ENCODE data around the gene SMOC1.

Gene SMOC1

DNA sequence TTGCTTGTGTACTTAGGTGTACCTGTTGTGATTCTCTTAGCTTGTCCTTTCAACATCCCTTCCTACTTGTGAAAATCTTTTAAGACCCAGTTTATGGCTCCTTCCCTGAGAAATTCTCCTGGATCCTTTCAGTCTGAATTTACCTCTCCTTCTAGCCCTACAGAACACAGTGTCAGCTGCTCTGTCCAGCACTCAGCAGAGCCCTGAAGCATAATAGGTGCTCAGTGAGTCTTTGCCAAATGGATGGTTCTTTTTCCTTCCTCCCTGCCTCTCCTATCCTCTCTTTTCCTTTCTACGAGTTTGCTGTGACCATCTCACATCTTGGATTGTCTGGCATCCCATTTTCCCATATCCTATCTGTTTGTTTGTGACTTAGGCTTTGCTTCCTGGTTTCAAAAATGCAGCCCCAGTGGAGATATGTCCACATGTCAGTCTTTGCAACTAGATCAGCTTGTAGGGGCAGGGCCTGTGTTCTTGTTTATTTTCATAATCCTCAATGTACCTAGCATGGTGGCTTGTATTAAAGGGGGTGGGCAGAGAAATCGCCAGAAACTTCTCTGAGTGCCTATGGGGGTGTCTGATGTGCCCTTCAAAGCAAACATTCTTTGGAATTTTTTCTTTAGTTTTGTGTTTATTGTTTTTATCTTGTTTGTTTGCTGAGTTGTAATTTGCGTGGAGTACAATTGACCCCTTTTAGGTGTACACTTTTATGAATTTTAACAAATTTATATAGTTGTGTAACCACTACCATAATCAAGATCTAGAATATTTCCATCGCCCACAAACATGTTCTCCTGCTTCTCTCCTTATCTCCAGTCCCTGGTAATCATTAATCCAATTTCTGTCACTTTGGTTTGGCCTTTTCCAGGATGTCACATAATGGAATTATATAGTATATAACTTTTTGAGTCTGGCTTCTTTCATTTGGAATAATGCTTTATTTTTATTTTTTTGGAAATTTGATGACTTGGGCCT, 62.8 kb downstream of the SMOC1 start:
- DNase-seq (ENCODE audit: low read depth in 2 of 2) = no peak

DNA sequence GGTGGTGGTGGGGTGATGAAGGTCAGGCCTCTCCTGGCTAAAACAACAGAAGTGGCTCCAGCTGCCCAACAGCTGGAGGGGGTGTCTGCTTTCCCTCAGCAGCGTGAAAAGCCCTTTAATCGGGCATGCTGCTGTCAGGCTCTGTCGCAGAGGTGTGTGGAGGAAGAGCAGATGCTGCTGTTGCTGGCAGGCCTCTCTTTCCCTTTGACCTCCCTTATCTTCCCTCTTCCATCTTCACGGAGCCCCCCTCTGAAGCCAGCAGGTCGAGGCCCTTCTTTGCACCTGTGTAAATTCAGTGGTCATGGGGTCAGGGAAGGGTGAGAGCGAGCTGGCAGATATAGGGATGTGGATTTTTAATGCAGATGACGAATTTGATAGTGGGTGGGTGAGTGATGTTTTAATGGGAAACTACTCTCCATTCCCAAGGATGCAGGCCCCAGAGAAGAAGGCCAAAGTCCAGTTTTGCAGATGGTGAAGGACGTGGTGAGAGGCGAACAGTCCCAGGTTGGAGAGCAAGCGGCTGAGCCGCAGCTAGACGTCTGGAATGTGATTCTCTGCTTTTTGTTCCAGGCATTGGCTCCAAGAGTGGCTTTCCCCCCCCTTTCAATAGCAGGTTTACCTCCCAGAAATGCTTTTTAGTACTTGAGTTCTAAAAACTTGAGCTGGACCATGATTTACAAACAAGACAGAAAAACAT, 64.0 kb downstream of the SMOC1 start:
- no peak for DNase-seq (ENCODE audit: low read depth in 2 of 2)

DNA sequence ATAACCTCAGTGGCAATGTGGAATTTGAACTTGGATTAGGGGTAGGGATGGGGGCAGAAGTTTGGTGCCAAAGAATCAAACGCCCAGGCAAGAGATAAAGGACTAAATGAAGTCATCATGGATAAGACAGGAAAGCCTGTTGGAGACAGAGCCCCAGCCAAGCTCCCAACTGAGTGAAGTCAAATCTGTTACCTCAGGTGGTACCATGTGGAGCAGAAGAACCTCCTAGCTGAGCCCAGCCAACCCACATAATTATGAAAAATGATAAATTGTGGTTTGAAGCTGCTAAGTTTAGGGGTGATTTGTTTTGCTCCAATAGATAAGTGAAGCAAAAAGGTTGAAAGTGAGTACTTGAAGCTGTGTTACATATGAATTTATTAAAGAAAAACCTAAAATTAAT, 66.1 kb downstream of the SMOC1 start:
- no peak for DNase-seq (ENCODE audit: low read depth in 2 of 2)

DNA sequence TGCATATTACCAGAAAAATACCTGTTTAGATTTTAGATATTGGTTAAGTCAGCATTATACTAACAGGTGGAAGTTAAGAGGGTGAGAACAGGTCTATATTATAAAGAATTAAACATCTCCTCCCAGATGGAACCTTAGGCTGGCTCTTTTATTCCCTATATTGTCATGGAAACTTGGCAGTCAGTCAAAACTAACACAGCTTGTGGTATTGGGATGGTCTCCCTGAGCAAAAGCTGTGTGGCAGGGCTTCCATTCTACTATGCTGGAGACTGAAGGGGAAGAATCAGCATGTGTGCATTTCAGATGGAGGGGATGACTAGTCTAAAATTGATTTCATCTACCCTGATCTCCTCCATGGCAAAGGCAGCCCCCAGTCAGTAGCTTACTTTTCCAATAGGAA, 66.7 kb downstream of the SMOC1 start:
- DNase-seq (ENCODE audit: low read depth in 2 of 2) = no peak

DNA sequence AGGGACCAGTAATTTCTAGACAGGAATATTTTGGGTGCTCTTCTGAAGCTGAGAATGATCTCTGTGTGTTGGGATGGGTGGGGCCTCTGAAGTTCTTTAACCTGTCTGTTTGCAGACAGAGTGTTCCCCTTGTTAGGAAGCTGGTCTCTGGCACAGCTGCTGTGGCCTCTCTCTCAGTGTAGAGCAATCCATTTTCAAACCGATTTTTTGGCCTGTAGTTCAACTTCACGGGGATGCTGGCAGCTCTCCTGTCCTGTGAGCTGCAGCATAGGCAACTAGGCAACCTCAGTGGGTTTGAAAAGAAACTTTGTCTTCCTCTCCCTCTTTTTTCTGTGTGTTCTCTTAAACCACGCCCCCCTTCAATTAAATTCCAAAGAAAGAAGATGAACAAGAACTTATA, 69.1 kb downstream of the SMOC1 start:
- no peak for DNase-seq (ENCODE audit: low read depth in 2 of 2)

DNA sequence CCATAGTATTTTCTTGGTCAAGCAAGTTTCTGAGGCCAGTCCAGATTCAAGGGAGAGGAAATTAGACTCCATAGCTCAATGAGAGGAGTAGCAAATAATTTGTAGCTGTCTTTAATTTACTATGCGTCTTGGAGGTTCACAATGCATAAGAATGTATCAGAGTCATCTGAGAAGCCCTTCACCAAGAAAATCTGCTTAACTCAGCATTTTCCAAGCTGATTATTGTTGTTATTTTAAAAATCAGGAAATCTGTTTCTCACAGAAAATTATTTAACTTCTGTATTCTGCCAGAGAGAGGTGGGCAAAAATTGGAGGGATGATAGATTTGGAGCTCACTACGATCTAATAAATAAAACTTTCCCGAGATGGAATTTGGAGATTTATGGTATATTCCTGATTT, 72.0 kb downstream of the SMOC1 start:
- no peak for DNase-seq (ENCODE audit: low read depth in 2 of 2)

DNA sequence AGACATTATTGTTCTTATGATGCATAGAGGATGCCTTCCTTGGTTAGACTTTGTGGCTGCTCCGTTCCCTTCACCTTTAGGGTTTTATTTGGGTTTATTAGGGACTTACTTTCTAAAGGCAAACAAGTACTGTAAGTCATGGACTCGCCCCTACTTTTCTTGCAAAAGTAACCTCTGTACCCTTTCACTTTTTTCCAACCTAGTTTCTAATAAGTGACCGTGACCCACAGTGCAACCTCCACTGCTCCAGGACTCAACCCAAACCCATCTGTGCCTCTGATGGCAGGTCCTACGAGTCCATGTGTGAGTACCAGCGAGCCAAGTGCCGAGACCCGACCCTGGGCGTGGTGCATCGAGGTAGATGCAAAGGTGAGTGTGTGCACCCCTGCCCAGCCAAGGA, 72.7 kb downstream of the SMOC1 start:
- DNase-seq (ENCODE audit: low read depth in 2 of 2) = no peak

DNA sequence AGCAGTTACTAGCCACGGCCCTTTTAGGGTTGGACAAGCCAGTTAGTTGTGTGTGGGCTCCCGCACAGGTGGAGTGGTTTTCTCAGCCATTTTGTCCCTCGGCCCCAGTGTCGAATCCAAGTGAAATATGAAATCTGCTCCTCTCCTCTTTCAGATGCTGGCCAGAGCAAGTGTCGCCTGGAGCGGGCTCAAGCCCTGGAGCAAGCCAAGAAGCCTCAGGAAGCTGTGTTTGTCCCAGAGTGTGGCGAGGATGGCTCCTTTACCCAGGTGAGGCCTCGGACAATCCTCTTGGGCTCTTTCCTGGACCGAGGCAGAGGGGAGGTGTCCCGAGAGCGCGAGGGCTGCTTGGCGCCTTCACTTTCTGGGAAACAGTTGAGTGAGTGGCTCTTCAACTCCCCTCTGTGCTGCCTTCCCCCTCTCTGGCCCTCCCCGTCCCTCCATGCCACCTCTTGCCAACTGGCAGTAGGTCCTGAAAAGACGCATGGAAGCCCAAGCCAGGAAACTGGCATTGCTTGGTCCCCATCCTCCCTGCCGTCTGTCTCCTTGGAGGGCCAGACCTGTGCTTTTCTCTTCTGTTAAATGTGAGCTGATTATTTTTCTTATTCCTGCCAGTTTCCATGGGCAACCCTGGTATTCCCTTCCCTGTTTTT, 74.2 kb downstream of the SMOC1 start:
- DNase-seq (ENCODE audit: low read depth in 2 of 2) = no peak

DNA sequence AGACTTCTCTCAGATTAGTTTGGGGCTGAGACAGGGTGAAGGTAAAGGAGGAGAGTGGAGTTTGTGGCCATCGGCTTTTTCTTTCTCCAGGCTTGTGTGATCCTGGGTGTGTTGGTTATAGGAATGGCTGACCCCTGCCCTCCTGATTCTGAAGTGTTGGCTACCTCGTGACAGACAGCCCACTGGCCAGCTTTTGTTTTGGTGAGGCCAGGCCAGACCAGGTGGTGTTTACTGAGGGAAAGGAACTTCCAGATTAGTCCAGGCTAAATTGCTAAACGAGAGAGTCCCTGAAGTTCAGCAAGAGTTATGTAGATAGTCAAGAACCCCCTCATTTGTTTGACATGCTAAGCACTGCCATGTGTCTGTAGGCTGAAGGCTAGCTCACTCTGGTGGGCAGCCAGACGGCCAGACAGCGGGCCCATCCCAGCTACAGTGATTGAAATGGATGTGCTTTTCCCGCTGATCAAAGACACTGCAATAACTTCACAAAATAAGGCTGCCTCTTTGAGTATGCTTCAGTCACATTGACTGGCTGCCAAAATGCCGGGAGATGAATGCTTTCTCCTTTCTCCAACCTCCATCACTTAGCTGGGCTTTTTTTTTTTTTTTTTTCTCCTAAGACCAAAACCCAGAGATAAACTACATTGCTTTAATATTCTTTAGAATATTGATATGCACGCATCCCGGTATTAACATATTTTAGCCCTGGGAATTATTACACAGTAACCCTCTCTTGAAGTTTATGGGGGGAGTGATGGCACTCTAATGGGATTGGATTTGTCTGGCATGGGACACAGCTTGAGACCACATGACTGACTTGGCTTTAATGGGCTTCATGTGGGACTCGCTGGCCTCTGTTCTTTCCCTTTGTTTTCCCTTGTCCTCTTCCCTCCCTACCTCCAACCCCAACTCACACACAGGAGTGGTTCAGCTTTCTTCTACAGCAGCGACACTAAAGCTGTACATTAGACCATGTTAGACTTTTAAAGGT, 76.9 kb downstream of the SMOC1 start:
- DNase-seq (ENCODE audit: low read depth in 2 of 2) = no peak

DNA sequence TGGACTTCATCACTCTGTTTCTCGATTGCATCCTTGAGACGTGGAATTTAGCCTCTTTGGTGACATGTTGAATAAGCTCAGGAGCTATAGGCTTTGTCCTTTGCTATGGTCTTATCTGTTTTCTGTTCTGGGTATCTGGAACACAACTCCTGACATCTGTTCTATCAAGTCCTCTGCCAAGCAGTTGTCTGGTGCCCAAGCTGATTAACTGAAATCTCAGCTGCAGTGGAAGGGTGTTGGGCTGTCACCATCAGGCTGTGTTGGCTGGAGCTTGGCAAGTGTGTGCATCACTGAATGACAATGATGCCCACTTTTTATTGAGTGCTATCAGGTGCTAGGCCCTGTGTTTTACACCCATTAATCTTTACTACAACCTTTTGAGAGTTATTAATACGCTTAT, 77.8 kb downstream of the SMOC1 start:
- no peak for DNase-seq (ENCODE audit: low read depth in 2 of 2)

DNA sequence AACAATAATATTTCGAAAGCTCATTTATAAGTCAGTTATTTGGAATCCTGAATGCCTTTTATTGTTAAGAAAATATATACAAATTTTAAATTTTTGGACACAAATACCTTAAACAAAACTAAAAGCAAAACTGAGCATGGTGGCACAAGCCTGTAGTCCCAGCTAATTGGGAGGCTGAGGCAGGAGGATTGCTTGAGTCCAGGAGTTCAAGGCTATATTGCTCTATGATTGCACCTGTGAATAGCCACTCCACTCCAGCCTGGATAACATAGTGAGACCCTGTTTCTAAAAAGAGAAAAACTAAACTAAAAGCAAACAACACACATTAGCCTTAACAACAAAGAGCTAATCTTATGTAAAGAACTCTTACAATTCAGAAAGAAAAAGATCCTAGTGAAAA, 78.8 kb downstream of the SMOC1 start:
- no peak for DNase-seq (ENCODE audit: low read depth in 2 of 2)

DNA sequence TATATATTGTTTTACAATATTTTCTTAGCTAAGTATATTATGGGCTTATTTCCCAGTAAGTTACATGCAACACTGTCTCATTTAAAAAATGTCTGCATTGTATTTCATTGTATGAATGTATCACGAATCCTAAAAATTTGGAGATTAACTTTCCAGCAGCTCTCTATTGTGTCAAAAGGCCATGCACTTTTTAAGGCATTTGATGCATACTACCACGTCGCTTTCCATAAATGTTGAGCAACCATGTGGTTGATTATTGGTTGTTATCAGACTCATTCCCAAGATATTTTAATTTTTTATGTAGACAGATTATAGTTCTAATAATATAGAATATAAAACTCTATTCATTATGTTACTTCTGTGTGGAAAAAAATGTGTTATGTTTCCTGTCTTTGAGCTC, 79.9 kb downstream of the SMOC1 start:
- DNase-seq (ENCODE audit: low read depth in 2 of 2) = no peak

DNA sequence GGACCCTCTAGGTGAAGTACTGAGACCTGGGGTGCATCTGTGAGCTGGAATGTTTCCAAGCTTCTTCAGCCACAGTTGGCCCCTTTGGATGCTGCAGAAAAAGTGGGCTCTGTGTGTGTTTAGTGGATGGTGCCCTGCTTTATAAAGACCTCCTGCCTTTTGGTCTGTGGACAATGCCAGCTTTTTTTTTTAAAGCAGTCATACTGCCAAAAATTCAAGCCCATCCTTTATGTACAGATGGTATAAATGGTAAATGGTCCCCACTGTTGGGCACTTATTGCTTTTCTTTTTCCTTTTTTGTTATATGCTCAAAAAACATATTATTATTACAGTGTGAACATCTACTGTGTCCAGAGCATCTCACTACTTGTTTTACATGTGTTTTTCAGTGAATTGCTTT, 81.1 kb downstream of the SMOC1 start:
- no peak for DNase-seq (ENCODE audit: low read depth in 2 of 2)

DNA sequence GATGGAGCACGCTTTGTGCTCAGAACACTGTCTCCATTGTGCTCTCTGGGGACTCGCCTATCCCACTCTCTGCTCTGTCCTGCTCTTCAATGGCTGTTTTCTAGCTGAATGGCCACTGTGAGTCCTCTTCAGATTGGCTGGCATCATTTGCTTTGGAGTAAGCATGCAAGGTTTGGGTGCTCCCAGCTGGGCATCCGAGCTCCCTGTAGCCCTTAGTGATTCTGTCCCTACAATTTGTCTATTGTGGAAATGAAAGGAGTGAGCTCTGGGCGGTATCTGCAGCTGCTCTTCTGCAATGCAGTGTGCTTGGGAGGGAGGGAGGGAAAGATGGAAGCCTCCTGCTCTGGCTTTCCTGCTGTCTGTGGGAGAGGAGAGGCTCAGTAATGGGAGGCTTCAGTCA, 84.8 kb downstream of the SMOC1 start:
- no peak for DNase-seq (ENCODE audit: low read depth in 2 of 2)

DNA sequence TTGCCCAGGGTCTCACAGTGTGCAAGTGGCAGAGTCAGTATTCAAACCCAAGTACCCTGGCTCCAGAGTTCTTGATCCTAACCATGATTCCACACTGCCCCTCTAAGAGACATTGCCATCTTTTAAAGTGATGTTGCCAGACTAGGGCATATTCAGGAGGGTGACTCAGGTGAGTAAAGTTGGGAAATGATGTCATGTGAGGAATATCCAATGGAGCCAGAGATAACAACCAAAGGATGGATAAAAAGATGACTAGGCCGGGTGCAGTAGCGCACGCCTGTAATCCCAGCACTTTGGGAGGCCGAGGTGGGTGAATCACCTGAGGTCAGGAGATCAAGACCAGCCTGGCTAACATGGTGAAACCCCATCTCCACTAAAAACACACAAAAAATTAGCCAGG, 85.6 kb downstream of the SMOC1 start:
- DNase-seq (ENCODE audit: low read depth in 2 of 2) = no peak

DNA sequence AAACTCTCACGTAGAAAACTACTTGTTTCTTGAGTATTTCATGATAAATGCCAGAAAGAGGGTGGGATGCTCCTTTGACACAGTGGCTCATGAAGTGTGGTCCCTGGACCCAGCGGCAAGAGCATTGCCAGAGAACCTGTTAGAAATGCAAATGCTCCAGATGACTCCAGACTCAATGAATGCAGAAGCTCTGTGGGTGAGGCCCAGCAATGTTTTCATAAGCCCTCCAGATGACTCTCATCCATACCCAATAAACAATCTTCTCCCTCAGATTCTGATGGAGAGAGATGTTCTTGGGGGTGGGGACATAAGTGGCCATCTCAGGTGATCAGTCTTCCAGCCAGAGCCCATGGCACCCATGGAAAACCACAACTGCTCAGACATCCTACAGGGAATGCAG, 88.9 kb downstream of the SMOC1 start:
- no peak for DNase-seq (ENCODE audit: low read depth in 2 of 2)

DNA sequence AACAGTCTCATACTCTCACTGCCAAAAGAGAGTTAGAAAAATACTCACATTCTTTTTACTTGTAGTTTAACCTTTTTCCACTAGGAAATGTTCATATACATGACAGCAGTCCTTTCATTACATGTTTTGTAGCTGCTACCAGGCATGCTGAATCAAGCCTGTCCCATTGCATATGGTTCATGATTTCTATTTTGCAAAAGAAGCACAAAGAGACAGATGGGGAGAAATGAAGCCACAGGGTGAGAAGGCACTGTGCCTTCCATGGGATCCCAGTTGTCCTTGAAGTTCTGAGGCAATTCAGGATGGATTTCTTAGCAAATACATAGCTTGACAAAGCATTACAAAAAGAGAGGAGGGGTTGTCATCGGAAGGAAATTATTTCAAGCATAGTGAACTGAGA, 89.5 kb downstream of the SMOC1 start:
- no peak for DNase-seq (ENCODE audit: low read depth in 2 of 2)

DNA sequence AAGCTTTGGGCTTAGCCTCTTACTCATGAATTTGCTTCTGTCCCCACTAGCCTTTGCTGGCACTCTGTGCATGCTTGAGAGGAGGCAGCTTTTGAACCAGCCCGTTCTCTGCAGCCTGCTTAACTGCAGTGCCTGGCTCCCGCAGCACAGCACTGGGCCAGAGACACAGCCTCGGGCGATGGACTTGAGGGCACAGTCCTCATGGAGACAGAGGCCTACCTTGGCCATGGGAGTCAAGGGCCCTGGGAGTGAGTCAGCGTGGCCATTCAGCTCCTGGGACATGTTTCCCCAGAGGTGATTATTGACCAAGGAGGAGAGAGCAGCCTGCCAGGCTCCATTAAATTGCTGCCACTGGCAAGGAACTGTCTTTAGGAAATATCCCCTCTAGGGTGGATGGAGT, 93.5 kb downstream of the SMOC1 start:
- no peak for DNase-seq (ENCODE audit: low read depth in 2 of 2)

DNA sequence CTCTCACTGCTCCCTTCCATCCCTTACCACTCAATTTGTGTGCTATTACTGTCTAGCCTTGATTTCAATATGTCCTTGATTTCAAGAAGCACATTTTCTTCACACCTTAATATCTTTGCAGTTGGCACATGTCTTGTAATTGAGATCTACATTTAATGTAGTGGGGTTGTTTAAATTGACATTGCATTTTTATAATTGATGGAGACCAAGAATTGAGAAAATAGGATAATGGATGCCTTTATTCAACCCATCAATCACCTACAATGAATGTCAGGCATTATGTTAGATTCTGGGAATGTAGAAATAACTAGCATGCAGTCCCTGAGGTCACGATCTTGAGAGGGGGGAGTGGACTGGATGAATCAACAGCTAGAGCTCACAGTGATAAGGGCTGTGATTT, 94.6 kb downstream of the SMOC1 start:
- no peak for DNase-seq (ENCODE audit: low read depth in 2 of 2)

DNA sequence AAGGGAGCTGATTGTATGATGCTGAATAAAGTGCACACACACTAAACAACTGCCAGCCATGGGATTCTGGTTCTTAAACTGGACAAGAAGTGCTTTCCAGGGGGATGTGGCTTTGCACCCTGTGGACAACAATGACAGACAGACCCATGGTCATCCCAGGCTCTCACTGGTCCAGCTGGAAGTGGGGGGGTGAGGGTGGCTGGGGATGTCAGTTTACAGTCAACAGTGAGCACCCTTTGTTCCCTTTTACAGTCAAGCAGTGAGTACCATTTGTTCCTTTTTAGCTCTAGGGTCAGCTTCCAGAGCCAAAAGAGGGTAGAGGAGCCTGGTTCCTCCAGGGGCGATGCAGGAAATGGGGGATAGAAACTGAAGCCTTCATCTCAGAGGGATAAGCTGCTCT, 100.7 kb downstream of the SMOC1 start:
- DNase-seq (ENCODE audit: low read depth in 2 of 2) = no peak
